IMR-90 (cell line): ENCODE results near the gene EPOP. TPM values are rescaled to one million over a fixed set of nuclear protein-coding genes. Genes with fewer than 3 reads are reported as not detected.

Experiments used
- ATAC-seq: fragments of 200-7000 bp; cut with Tn5 transposase; 2 replicates; pipeline ENCODE4 v1.9.1; 2020; ENCODE audit warnings: low read depth, mild to moderate bottlenecking, moderate library complexity
- BruUV-seq: library from RNA; stranded (reverse); fragments of 400-500 nt; replicated peaks from 2 replicates; lab custom pipeline; 2021; lab: Mats Ljungman, UMichigan
- CTCF ChIA-PET: fragments of 300-600 bp; formaldehyde crosslinking; extraction: SDS; loops from one replicate; lab custom pipeline; 2021; ENCODE audit warnings: antibody characterized with exemption; lab: Yijun Ruan, JAX
- POLR2A ChIA-PET: fragments of 300-600 bp; sonication (Branson Sonifier 250); formaldehyde crosslinking; loops from one replicate; lab custom pipeline; 2022; ENCODE audit warnings: antibody characterized with exemption; ENCODE audit not compliant: unreplicated experiment; lab: Charles Lee
- DNase-seq: peaks from one replicate; pipeline ENCODE4 v3.0.0; 2013
- H2AFZ ChIP-seq: replicated peaks from 2 replicates; pipeline ENCODE3; 2013; ENCODE audit warnings: low read length, mild to moderate bottlenecking; ENCODE audit not compliant: poor library complexity
- H2AK5ac ChIP-seq: 2 replicates; pipeline ENCODE4 v1.6.1; 2013; ENCODE audit warnings: low read depth, low read length, inconsistent platforms
- H2AK9ac ChIP-seq: replicated peaks from 2 replicates; pipeline ENCODE3; 2013; ENCODE audit warnings: mild to moderate bottlenecking, low read depth, low read length, moderate library complexity; ENCODE audit not compliant: poor library complexity
- H2BK120ac ChIP-seq: 2 replicates; pipeline ENCODE4 v1.6.1; 2013; ENCODE audit warnings: low read depth, low read length, inconsistent platforms
- H2BK15ac ChIP-seq: 3 replicates; pipeline ENCODE4 v1.6.1; 2013; ENCODE audit warnings: low read depth, low read length, inconsistent platforms
- H2BK20ac ChIP-seq: 2 replicates; pipeline ENCODE4 v1.6.1; 2013; ENCODE audit warnings: low read depth, mild to moderate bottlenecking, inconsistent platforms, low read length, moderate library complexity
- H2BK5ac ChIP-seq: 2 replicates; pipeline ENCODE4 v1.6.1; 2013; ENCODE audit warnings: mild to moderate bottlenecking, low read depth, low read length, inconsistent platforms; ENCODE audit not compliant: poor library complexity, severe bottlenecking
- H3K14ac ChIP-seq: replicated peaks from 2 replicates; pipeline ENCODE4 v1.6.1; 2013; ENCODE audit warnings: low read depth, low read length, inconsistent platforms
- H3K18ac ChIP-seq: 2 replicates; pipeline ENCODE4 v1.6.1; 2013; ENCODE audit warnings: low read depth, low read length, control low read depth
- H3K23ac ChIP-seq: 2 replicates; pipeline ENCODE4 v1.6.1; 2013; ENCODE audit warnings: low read depth, low read length, inconsistent platforms
- H3K27ac ChIP-seq: 2 replicates; pipeline ENCODE4 v1.5.1; 2013; ENCODE audit warnings: mild to moderate bottlenecking, control low read depth, low read length; ENCODE audit not compliant: insufficient read depth
- H3K27me3 ChIP-seq: 2 replicates; pipeline ENCODE4 v1.6.1; 2013; ENCODE audit warnings: low read length; ENCODE audit not compliant: control insufficient read depth, insufficient read depth
- H3K36me3 ChIP-seq: 2 replicates; pipeline ENCODE4 v1.6.1; 2013; ENCODE audit warnings: low read length, mixed read lengths; ENCODE audit not compliant: control insufficient read depth, insufficient read depth
- H3K4ac ChIP-seq: 2 replicates; pipeline ENCODE4 v1.6.1; 2013; ENCODE audit warnings: low read depth, low read length, inconsistent platforms
- H3K4me1 ChIP-seq: 2 replicates; pipeline ENCODE4 v1.6.1; 2013; ENCODE audit warnings: low read length, mixed read lengths; ENCODE audit not compliant: control insufficient read depth, insufficient read depth
- H3K4me2 ChIP-seq: 2 replicates; pipeline ENCODE4 v1.6.1; 2013; ENCODE audit warnings: low read depth, mild to moderate bottlenecking, control low read depth, low read length, moderate library complexity
- H3K4me3 ChIP-seq: 2 replicates; pipeline ENCODE4 v1.5.1; 2013; ENCODE audit warnings: low read depth, mild to moderate bottlenecking, control low read depth, low read length, moderate library complexity; ENCODE audit not compliant: insufficient read depth
- H3K56ac ChIP-seq: 2 replicates; pipeline ENCODE4 v1.6.1; 2013; ENCODE audit warnings: low read length, inconsistent platforms; ENCODE audit not compliant: insufficient read depth; ENCODE audit errors: extremely low read depth
- H3K79me1 ChIP-seq, 2 experiments: 2 replicates each; pipeline ENCODE4 v1.6.1; 2013; ENCODE audit warnings: low read length in 2 of 2, inconsistent platforms in 1 of 2, low read depth in 1 of 2
- H3K9ac ChIP-seq: 2 replicates; pipeline ENCODE4 v1.6.1; 2013; ENCODE audit warnings: low read depth, low read length, control low read depth
- H3K9me1 ChIP-seq: 2 replicates; pipeline ENCODE4 v1.6.1; 2013; ENCODE audit warnings: low read length, inconsistent platforms; ENCODE audit not compliant: insufficient read depth
- H3K9me3 ChIP-seq: 2 replicates; pipeline ENCODE4 v1.6.1; 2013; ENCODE audit warnings: low read length; ENCODE audit not compliant: control insufficient read depth, insufficient read depth
- H4K20me1 ChIP-seq: 2 replicates; pipeline ENCODE4 v1.6.1; 2013; ENCODE audit warnings: low read length, inconsistent platforms; ENCODE audit not compliant: insufficient read depth
- H4K5ac ChIP-seq: 2 replicates; pipeline ENCODE4 v1.6.1; 2013; ENCODE audit warnings: mild to moderate bottlenecking, low read depth, low read length, control low read depth
- H4K8ac ChIP-seq, 2 experiments: 2 replicates each; pipeline ENCODE4 v1.6.1; 2013; ENCODE audit warnings: low read depth in 2 of 2, low read length in 2 of 2, control low read depth in 1 of 2, inconsistent platforms in 1 of 2
- H4K91ac ChIP-seq: 2 replicates; pipeline ENCODE4 v1.6.1; 2013; ENCODE audit warnings: low read depth, low read length, inconsistent platforms; ENCODE audit not compliant: insufficient read depth
- CEBPB ChIP-seq: IDR thresholded peaks from 2 replicates; pipeline ENCODE4 v1.6.1; 2012; ENCODE audit warnings: low read depth, low read length, improper control_type of control experiment
- FOS ChIP-seq: fragments of 150-350 bp; IDR thresholded peaks from 2 replicates; pipeline ENCODE4 v1.6.1; 2016; ENCODE audit warnings: low read depth, low read length
- MAZ ChIP-seq: IDR thresholded peaks from 2 replicates; pipeline ENCODE4 v1.6.1; 2012; ENCODE audit warnings: low read depth, mild to moderate bottlenecking, low read length, improper control_type of control experiment, moderate library complexity, borderline replicate concordance
- RCOR1 ChIP-seq: IDR thresholded peaks from 2 replicates; pipeline ENCODE4 v1.6.1; 2012; ENCODE audit warnings: mild to moderate bottlenecking, low read length, improper control_type of control experiment; ENCODE audit not compliant: insufficient replicate concordance
- WGBS, 2 experiments: methylation state at CpG; one replicate each; pipeline versions ENCODE4 v1.1.5 to v1.1.7; 2013; ENCODE audit warnings: missing lambda C conversion rate in 2 of 2; ENCODE audit not compliant: insufficient read length in 1 of 2; ENCODE audit errors: extremely low coverage in 2 of 2; 5-methylcytosine and 5-hydroxymethylcytosine counted together
- dilution Hi-C: fragments of 300-500 bp; cut with HindIII; formaldehyde crosslinking; loops from one replicate; pipeline ENCODE4 v1.14.3; 2018; ENCODE audit warnings: low sequenced_read_pairs; ENCODE audit not compliant: unreplicated experiment
- in situ Hi-C: fragments of 300-500 bp; cut with MboI; formaldehyde crosslinking; loops from 3 replicates; pipeline ENCODE4 v1.14.3; 2019; ENCODE audit warnings: low sequenced_read_pairs, inconsistent platforms, mixed read lengths
- intact Hi-C: fragments of 100-400 bp; cut with micrococcal nuclease; formaldehyde crosslinking; loops from 2 replicates; pipeline ENCODE4 v1.10.0; 2022
- polyA plus RNA-seq, 3 experiments: library from polyadenylated mRNA; depleted of rRNA; stranded (reverse); fragments of >200 nt; gene quantifications; 2 replicates each; pipeline ENCODE4 v1.2.3, GENCODE V29; 2012; ENCODE audit warnings: low replicate concordance in 1 of 3
- total RNA-seq: library from RNA; depleted of rRNA; stranded (reverse); fragments of >200 nt; gene quantifications from 2 replicates; pipeline ENCODE4 v1.2.3, GENCODE V29; 2012

EPOP gene
- total and polyA plus RNA-seq, 2 of the 4 experiments (the other 2 are of a cell fraction), result 0.36 to 0.82 TPM

GRCh38 chr17:38705523-38705802, 30.7 kb upstream of the EPOP start:
- intact Hi-C loops, result no loop called here
- peaks cover 13% of the 10 kb centered on the region; the same call in 1 of the 2 replicates for H3K9me1 ChIP-seq
- H2AK9ac ChIP-seq, result peak overlapping the region; percentile 97
- H3K27ac ChIP-seq, result no peak overlapping the region; the same call in 1 of the 2 replicates
- DNase-seq, result no peak
- H4K5ac ChIP-seq, result no peak overlapping the region
- H2BK20ac ChIP-seq, result no peak overlapping the region
- peak overlapping the region; percentile 90 for H2AFZ ChIP-seq
- H3K56ac ChIP-seq, result no peak overlapping the region
- no peak overlapping the region for H4K8ac ChIP-seq
- H2AK5ac ChIP-seq, result no peak overlapping the region
- ChIA-PET CTCF (no interaction called here), POLR2A (no interaction called here)
- H3K9ac ChIP-seq, result peak overlapping the region; percentile 24; the same call in 1 of the 2 replicates
- BruUV-seq, result no TSS peak
- H3K4me1 ChIP-seq, result peaks cover 17% of the 10 kb centered on the region
- no peak overlapping the region for H3K4ac ChIP-seq
- in situ Hi-C loops, result no loop called here
- peak; percentile 9 for ATAC-seq
- no peak overlapping the region for H4K91ac ChIP-seq
- H3K18ac ChIP-seq, result no peak overlapping the region
- no peak overlapping the region for H2BK15ac ChIP-seq
- H3K23ac ChIP-seq, result no peak overlapping the region
- no peak overlapping the region for H2BK120ac ChIP-seq
- H3K27me3 ChIP-seq, result no peaks in the 10 kb centered on the region
- 0% methylated on average over 10 of the region's 32 CpGs; no CpG with 5 or more reads in 1 of the 2 experiments for WGBS, 2 experiments
- H3K79me1 ChIP-seq, result peaks cover 22 to 69% of the 10 kb centered on the region in 2 experiments; a peak in 3 of 4 replicates
- H3K14ac ChIP-seq, result no peak overlapping the region
- dilution Hi-C loops, result no loop called here
- H2BK5ac ChIP-seq, result no peak overlapping the region
- H3K4me3 ChIP-seq, result peak overlapping the region; percentile 68
- H3K36me3 ChIP-seq, result peaks cover 16% of the 10 kb centered on the region; the same call in 1 of the 2 replicates
- H3K4me2 ChIP-seq, result no peak overlapping the region
- H4K20me1 ChIP-seq, result peaks cover 25% of the 10 kb centered on the region; the same call in 1 of the 2 replicates
- TF ChIP-seq RCOR1 (no peak), CEBPB (no peak), FOS (no peak), MAZ (no peak)
- H3K9me3 ChIP-seq, result no peaks in the 10 kb centered on the region
